ENCODE data around the gene SFRP2. TPM values are rescaled to one million over a fixed set of nuclear protein-coding genes. Genes with fewer than 3 reads are reported as not detected.

The SFRP2 gene
- total RNA-seq, 2 donors from 2014 or later, result not detected

DNA sequence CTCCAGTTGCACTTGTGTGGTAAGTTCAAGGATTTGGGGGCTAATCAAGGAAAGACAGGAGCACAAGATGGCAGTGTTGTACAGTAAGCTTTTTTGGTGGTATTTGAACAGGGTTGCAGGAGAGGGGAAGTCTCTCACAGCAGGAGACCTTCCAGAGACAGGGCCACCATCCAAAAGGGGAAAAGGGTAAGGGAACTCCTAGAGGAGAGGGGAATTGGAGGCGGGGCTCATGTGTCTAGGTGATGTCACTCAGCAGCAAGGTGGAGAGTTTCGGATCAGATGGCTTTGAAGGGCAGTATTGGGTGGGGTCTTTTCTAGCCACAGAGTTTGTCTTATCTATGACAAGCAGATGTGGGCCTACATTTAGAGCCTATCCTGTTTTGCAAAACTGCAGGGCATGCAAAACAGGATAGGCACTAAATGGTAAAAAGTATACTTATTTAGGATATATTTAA is 15.6 kb downstream of the SFRP2 start:
- H3K9me3 Mint-ChIP-seq, result peaks cover 3% of the 10 kb centered on the region
- peaks cover 30% of the 10 kb centered on the region for H3K27me3 Mint-ChIP-seq
- no peak overlapping the region for H3K27ac Mint-ChIP-seq
- H3K4me1 Mint-ChIP-seq, result no peaks in the 10 kb centered on the region
- ATAC-seq (replicated peaks), result no peak
- H3K4me3 Mint-ChIP-seq, result no peak overlapping the region
- H3K36me3 Mint-ChIP-seq (ENCODE audit: low read depth), result no peaks in the 10 kb centered on the region

GRCh38 chr4:153771046-153771445 is 17.8 kb downstream of the SFRP2 start:
- H3K27ac Mint-ChIP-seq, result no peak overlapping the region
- no peak for ATAC-seq (replicated peaks)
- H3K9me3 Mint-ChIP-seq, result peaks cover 3% of the 10 kb centered on the region
- H3K36me3 Mint-ChIP-seq (ENCODE audit: low read depth), result no peaks in the 10 kb centered on the region
- H3K27me3 Mint-ChIP-seq, result peaks cover 20% of the 10 kb centered on the region
- H3K4me1 Mint-ChIP-seq, result no peaks in the 10 kb centered on the region
- no peak overlapping the region for H3K4me3 Mint-ChIP-seq

DNA sequence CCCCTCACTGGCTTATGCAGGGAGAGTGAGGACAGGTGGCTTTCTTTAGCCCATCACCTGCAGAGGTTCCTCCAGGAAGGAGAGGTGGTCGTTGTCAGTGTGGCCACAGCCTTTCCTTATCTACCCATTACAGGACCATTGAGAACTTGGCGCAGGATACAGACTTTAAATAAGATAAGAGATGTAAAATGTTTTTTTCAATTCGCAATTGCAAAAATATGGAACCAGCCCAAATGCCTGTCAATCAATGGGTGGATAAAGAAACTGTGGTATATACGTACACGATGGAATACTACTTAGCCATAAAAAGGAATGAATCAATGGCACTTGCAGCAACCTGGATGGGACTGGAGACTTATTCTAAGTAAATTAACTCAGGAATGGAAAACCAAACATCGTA is 22.1 kb downstream of the SFRP2 start:
- Mint-ChIP-seq H3K27me3 (peaks cover 18% of the 10 kb centered on the region), H3K9me3 (peaks cover 1% of the 10 kb centered on the region), H3K4me1 (no peaks in the 10 kb centered on the region), H3K4me3 (no peak overlapping the region), H3K27ac (no peak overlapping the region), H3K36me3 (ENCODE audit: low read depth) (no peaks in the 10 kb centered on the region)
- ATAC-seq (replicated peaks), result no peak

DNA sequence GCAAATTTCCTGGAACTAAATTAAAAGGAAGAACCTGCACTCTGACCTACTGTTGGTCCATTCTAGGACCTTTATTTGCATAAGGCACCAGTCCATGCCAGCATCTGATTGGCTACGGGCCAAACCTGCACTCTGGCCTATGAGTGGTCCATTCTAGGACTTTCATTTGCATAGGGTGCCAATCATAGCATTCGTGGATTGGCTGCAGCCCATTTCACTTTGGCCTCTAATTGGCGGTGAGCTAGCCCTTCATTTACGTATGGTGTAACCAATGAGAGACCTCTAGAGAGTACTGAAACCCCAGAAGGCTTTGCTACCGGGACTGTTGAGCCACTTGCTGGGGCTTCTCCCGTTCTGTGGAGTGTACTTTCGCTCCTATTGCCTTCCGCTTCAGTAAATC is 23.0 kb downstream of the SFRP2 start:
- H3K9me3 Mint-ChIP-seq, result no peaks in the 10 kb centered on the region
- H3K27ac Mint-ChIP-seq, result no peak overlapping the region
- peaks cover 23% of the 10 kb centered on the region for H3K27me3 Mint-ChIP-seq
- no peaks in the 10 kb centered on the region for H3K36me3 Mint-ChIP-seq (ENCODE audit: low read depth)
- no peak for ATAC-seq (replicated peaks)
- H3K4me3 Mint-ChIP-seq, result no peak overlapping the region
- no peaks in the 10 kb centered on the region for H3K4me1 Mint-ChIP-seq

DNA sequence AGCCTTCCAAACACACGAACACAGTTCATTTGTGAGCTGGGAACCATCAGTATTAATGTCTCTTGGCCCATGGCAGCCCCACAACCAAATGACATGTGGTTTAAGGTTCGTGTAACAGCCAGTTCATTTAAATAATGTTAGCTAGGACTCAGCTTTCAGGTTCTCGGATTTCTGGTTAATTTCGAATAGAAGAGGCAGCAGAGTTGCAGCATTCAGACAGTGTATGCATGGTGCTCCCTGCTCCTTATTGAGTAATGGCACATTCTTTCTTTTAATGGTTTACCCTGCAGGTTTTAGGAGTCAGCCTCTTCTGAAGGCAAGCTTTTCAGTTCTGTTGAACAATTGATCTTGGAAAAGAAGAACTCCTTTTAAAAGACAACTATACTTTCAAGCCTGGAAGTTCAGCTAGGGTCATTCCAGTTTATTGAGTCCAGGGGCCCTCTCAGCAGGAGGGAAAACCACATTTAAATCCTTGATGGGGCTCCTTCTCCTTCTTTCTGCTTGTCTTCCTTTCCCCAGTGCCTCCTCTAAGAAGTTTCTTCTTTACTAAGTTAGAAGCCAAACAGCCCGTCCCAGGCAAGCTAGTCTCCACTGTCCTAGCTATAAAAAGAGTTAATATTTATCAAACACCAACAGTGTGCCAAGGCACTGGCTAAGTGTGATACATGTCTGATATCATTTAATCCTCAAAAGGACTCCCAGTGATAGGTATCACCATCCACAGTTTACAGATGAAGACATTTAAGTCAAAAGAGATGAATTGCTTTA is 24.1 kb downstream of the SFRP2 start:
- no peaks in the 10 kb centered on the region for H3K9me3 Mint-ChIP-seq
- no peaks in the 10 kb centered on the region for H3K4me1 Mint-ChIP-seq
- peaks cover 23% of the 10 kb centered on the region for H3K27me3 Mint-ChIP-seq
- no peak for ATAC-seq (replicated peaks)
- H3K27ac Mint-ChIP-seq, result no peak overlapping the region
- H3K36me3 Mint-ChIP-seq (ENCODE audit: low read depth), result no peaks in the 10 kb centered on the region
- no peak overlapping the region for H3K4me3 Mint-ChIP-seq

- Mint-ChIP-seq H3K4me1 (no peaks in the 10 kb centered on the region), H3K27me3 (peaks cover 30% of the 10 kb centered on the region), H3K9me3 (no peaks in the 10 kb centered on the region), H3K27ac (no peak overlapping the region), H3K36me3 (ENCODE audit: low read depth) (no peaks in the 10 kb centered on the region), H3K4me3 (no peak overlapping the region)
- no peak for ATAC-seq (replicated peaks)
These were observed 25.5 kb downstream of the SFRP2 start for GRCh38 chr4:153763404-153763803.

- ATAC-seq (replicated peaks), result peak; percentile 28
- H3K4me3 Mint-ChIP-seq, result peak within 1 kb of the TSS; percentile 14
- H3K36me3 Mint-ChIP-seq (ENCODE audit: low read depth), result no peaks in the 10 kb centered on the region
- no peaks in the 10 kb centered on the region for H3K9me3 Mint-ChIP-seq
- H3K27me3 Mint-ChIP-seq, result peaks cover 42% of the 10 kb centered on the region
- H3K27ac Mint-ChIP-seq, result no peak within 1 kb of the TSS
- H3K4me1 Mint-ChIP-seq, result no peaks in the 10 kb centered on the region
These were observed 29.2 kb downstream of the SFRP2 start, which contains the start of gene RNF175 for GRCh38 chr4:153759407-153760316. TSS of gene RNF175 (minus strand) at chr4:153760024. CDS start at chr4:153759862, 162 bp downstream.

DNA sequence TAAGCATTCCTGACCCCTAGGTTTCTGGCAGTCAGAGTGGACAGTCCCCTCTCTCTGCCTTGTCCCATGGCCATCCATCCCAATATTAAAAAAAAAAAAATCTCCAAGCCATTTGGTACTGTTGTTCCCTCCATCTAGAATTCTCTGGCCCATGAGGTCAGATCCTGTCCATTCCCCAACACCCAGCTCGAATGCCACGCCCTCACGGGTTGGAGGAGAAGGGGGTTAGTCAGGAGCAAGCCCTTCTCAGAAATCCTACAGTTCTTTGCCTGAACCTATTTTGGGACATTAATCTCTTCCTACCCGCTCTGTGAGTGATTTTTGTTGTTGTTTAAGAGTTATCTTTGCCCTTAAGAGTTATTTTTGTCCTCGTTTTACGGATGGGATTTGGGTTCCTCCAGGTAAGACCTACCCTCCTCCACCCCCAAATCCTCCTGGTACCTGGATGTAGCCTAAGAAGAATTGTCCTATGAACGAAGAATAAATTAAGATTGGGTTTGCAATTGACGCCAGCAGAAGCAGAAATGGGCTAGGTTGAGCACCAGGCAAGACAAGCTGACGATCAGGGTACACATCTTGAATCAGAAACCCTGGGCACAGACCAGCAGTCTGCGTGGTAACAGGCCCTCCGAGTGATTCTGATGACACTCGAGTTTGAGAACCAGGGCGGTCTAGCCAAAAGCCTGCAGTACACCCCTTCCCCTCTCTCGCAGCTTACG is 30.0 kb downstream of the SFRP2 start:
- Mint-ChIP-seq H3K9me3 (no peaks in the 10 kb centered on the region), H3K4me1 (no peaks in the 10 kb centered on the region), H3K27me3 (peaks cover 42% of the 10 kb centered on the region), H3K27ac (no peak overlapping the region), H3K4me3 (peak overlapping the region; percentile 14), H3K36me3 (ENCODE audit: low read depth) (no peaks in the 10 kb centered on the region)
- no peak for ATAC-seq (replicated peaks)

DNA sequence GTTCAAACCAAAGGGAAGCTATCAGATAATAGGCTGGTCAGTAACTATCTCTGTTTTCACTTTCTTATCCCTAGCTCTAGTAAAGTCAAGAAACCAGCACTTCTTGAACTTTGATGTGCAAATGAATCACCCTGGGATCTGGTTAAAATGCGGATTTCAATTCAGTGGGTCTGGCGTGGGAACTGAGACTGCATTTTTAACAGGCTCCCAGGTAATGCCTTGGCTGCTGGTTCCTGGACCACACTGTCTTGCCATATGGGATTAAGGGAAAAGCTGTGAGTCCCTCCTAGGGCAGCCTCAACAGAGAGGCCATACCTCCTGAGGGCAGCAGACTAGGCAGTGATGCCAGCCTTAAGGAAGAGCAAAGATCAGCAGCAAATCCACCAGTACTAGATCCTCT is 30.7 kb downstream of the SFRP2 start:
- ATAC-seq (replicated peaks), result no peak
- Mint-ChIP-seq H3K36me3 (ENCODE audit: low read depth) (no peaks in the 10 kb centered on the region), H3K27ac (no peak overlapping the region), H3K4me1 (no peaks in the 10 kb centered on the region), H3K9me3 (no peaks in the 10 kb centered on the region), H3K27me3 (peaks cover 36% of the 10 kb centered on the region), H3K4me3 (no peak overlapping the region)

- Mint-ChIP-seq H3K27me3 (peaks cover 31% of the 10 kb centered on the region), H3K4me3 (no peak overlapping the region), H3K9me3 (no peaks in the 10 kb centered on the region), H3K4me1 (no peaks in the 10 kb centered on the region), H3K27ac (no peak overlapping the region), H3K36me3 (ENCODE audit: low read depth) (no peaks in the 10 kb centered on the region)
- no peak for ATAC-seq (replicated peaks)
These were observed 31.5 kb downstream of the SFRP2 start for GRCh38 chr4:153757407-153757806.

DNA sequence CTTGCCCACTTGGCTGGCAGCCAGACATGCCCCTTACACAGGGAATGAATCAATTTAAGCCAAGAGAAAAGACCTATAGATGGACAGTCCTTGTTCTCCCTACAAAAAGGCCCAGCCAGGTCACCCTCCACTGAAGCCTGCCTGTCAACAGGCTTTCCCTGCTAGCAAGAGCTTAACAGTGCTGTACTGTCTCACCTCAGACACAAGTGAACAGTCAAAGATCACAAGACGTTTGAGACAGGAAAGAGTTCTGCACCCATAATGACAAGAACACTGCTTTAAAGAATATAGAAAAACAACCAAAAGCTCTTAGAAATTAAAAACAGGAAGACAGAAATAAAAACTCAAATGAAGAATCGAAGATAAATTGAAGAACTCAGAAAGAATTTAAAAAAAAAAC is 33.7 kb downstream of the SFRP2 start:
- Mint-ChIP-seq H3K4me1 (no peaks in the 10 kb centered on the region), H3K36me3 (ENCODE audit: low read depth) (no peaks in the 10 kb centered on the region), H3K9me3 (no peaks in the 10 kb centered on the region), H3K4me3 (no peak overlapping the region), H3K27me3 (peaks cover 21% of the 10 kb centered on the region), H3K27ac (no peak overlapping the region)
- no peak for ATAC-seq (replicated peaks)

DNA sequence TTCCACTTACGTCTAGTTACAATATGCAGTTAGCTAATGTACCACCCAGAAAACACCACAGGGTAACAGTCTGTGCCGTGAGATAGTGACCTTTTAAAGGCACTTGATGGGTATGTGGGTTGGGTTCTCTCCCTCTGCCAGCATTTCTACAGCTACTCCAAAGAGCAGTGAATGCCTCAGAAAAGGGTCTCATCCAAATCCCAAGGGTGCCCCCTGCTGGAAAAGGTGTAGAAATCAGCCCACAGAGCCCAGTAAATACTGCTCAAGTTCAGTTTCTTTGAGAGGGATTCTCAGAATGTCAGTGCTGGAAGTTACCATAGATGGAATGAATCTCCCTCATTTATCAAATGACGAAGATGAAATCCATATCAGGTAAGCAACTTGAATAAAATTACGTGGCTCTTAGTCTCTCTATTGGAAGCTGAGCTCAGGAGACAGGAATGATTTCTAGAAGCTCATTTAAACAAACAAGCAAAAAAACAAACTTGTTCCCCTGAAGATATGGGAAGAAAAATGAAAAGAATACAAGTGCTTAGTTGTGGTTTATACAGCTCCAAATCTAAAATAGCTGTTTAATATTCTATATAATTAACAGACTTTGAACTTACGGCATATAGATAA is 38.6 kb downstream of the SFRP2 start:
- peak; percentile 90 for ATAC-seq (replicated peaks)
- H3K36me3 Mint-ChIP-seq (ENCODE audit: low read depth), result no peaks in the 10 kb centered on the region
- H3K4me3 Mint-ChIP-seq, result no peak overlapping the region
- H3K27ac Mint-ChIP-seq, result no peak overlapping the region
- no peaks in the 10 kb centered on the region for H3K9me3 Mint-ChIP-seq
- no peaks in the 10 kb centered on the region for H3K4me1 Mint-ChIP-seq
- H3K27me3 Mint-ChIP-seq, result peaks cover 3% of the 10 kb centered on the region

DNA sequence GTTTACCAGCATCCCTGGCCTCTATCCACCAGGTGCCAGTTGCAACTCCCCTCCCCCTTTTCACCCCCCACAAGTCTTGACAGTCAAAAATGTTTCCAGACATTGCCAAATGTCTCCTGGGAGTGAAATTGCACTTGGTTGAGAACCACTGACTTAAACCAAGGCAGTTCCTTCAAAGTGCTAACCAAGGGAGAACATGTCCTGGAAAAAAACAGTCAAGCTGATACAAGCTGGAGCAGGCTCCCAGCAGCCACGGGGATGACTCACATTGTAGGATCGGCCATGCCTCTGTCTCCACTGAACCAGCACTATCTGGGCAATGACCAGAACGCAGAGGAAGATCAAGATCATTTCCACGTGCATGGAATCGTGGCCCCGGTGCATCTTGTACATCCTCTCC is 40.5 kb downstream of the SFRP2 start:
- Mint-ChIP-seq H3K27ac (no peak overlapping the region), H3K27me3 (peaks cover 3% of the 10 kb centered on the region), H3K4me3 (no peak overlapping the region), H3K4me1 (no peaks in the 10 kb centered on the region), H3K9me3 (no peaks in the 10 kb centered on the region), H3K36me3 (ENCODE audit: low read depth) (no peaks in the 10 kb centered on the region)
- no peak for ATAC-seq (replicated peaks)

GRCh38 chr4:153747406-153747955 is 41.4 kb downstream of the SFRP2 start:
- Mint-ChIP-seq H3K27me3 (peaks cover 5% of the 10 kb centered on the region), H3K4me1 (no peaks in the 10 kb centered on the region), H3K4me3 (no peak overlapping the region), H3K36me3 (ENCODE audit: low read depth) (no peaks in the 10 kb centered on the region), H3K27ac (no peak overlapping the region), H3K9me3 (no peaks in the 10 kb centered on the region)
- no peak for ATAC-seq (replicated peaks)
